Adrenal gland (tissue), 12 donors: ENCODE results near the gene LRRK1. TPM values are rescaled to one million over a fixed set of nuclear protein-coding genes. Genes with fewer than 3 reads are reported as not detected.

Experiments used
- DNase-seq, 7 donors: peaks; one replicate each; pipeline ENCODE4 v3.0.0-alpha.2; 2019 to 2020
- H3K27ac ChIP-seq, 5 donors: fragments of 200-600 bp; sonication (generic) in 4 of 5; 1 replicate in 3 of 5; 2 replicates in 2 of 5; pipeline versions ENCODE4 v1.5.1 to v1.8.0; 2016 to 2020; ENCODE audit warnings: mild to moderate bottlenecking in 1 of 5
- H3K27me3 ChIP-seq: fragments of 200-600 bp; 2 replicates; pipeline ENCODE4 v1.8.0; 2021
- H3K36me3 ChIP-seq, 2 donors: fragments of 200-600 bp; replicated peaks in 1 of 2; 1 replicate in 1 of 2; 2 replicates in 1 of 2; pipeline versions ENCODE4 v1.5.1 to v1.8.0; 2018 to 2022
- H3K4me1 ChIP-seq, 2 donors: fragments of 200-600 bp; replicated peaks in 1 of 2; 1 replicate in 1 of 2; 2 replicates in 1 of 2; pipeline versions ENCODE4 v1.5.1 to v1.8.0; 2018 to 2021
- H3K4me3 ChIP-seq, 4 donors: fragments of 200-600 bp; sonication (generic) in 3 of 4; one replicate each; pipeline ENCODE4 v1.5.1; 2016 to 2018
- H3K9me3 ChIP-seq, 3 donors: fragments of 200-600 bp; sonication (generic) in 1 of 3; replicated peaks in 1 of 3; 1 replicate in 2 of 3; 2 replicates in 1 of 3; pipeline versions ENCODE4 v1.5.1 to v1.8.0; 2016 to 2021
- CTCF ChIP-seq, 6 experiments: fragments of 450-650 bp in 4 of 6; fragments of 200-600 bp in 2 of 6; sonication (generic) in 1 of 6; IDR thresholded peaks; 1 replicate in 5 of 6; 2 replicates in 1 of 6; pipeline versions ENCODE4 v1.5.1 to v1.8.0; 2016 to 2021; ENCODE audit warnings: antibody characterized with exemption in 6 of 6, mild to moderate bottlenecking in 2 of 6, moderate library complexity in 1 of 6
- POLR2A ChIP-seq, 2 donors: fragments of 450-650 bp; IDR thresholded peaks; one replicate each; pipeline ENCODE4 v1.6.1; 2017; ENCODE audit warnings: antibody characterized with exemption in 2 of 2, mild to moderate bottlenecking in 2 of 2, moderate library complexity in 1 of 2
- WGBS, 4 donors: extraction: QIAGEN DNeasy Blood & Tissue Kit in 2 of 4; methylation state at CpG; one replicate each; pipeline versions ENCODE4 v1.1.5 to v1.1.7; 2013 to 2017; 5-methylcytosine and 5-hydroxymethylcytosine counted together
- intact Hi-C, 2 donors: fragments of 100-400 bp; cut with DNase I; formaldehyde crosslinking; loops; one replicate each; pipeline versions ENCODE4 v1.14.1 to v1.15.0; 2022 to 2023
- polyA plus RNA-seq, 3 donors: library from polyadenylated mRNA; stranded (reverse); fragments of 200-250 nt in 2 of 3; fragments of 350-450 nt in 1 of 3; fragmentation: Illumina TruSeq in 1 of 3; extraction: RNeasy Lipid Tissue Mini Kit (QIAGEN cat#74804) in 1 of 3; gene quantifications; one replicate each; pipeline ENCODE4 v1.2.3, GENCODE V29; 2013 to 2014
- total RNA-seq, 9 donors: library from RNA; depleted of rRNA in 4 of 9; stranded (reverse); fragments of >200 nt in 4 of 9; fragments of 120-200 nt in 1 of 9; fragmentation: NEBNext Ultra II Directional in 1 of 9; extraction: Animal tissue kit (Norgen Biotek cat#: 25700) in 1 of 9; gene quantifications; one replicate each; pipeline versions ENCODE4 v1.1.0 to v1.2.4, GENCODE V29; 2013 to 2023
- donor health status: healthy with polysubstance abuse.
- donor health status: Bipolar disorder and iron deficiency.
- donor health status: DM: yes; HTN: yes; CAD: no.
- donor health status: DM: no; HTN: no; CAD: no.
- donor health status: DM: no; HTN: no; CAD: no.
- donor health status: DM: yes; HTN: yes; CAD: no.

Gene LRRK1
- total and polyA plus RNA-seq, 12 donors, result 0.44 to 13.1 (median 7.7) TPM

GRCh38 chr15:101101676-101102075 lies 182.5 kb downstream of the LRRK1 start:
- DNase-seq, result no peak

GRCh38 chr15:101102746-101103145 lies 183.6 kb downstream of the LRRK1 start:
- no peaks in the 10 kb centered on the region for H3K36me3 ChIP-seq
- WGBS, 4 donors, result 71 to 78% (median 75%) methylated on average over 3 to 5 of the region's 5 CpGs
- H3K9me3 ChIP-seq, result no peaks in the 10 kb centered on the region
- intact Hi-C loops, result no loop called here
- no peak overlapping the region for H3K27ac ChIP-seq
- H3K27me3 ChIP-seq, result no peaks in the 10 kb centered on the region
- H3K4me1 ChIP-seq, result no peaks in the 10 kb centered on the region
- TF ChIP-seq CTCF (IDR thresholded peaks at IDR 0.05) (no peak), POLR2A (IDR thresholded peaks at IDR 0.05) (no peak)
- H3K4me3 ChIP-seq, result no peak overlapping the region
- no peak for DNase-seq

More at GRCh38 chr15:101101676-101102075, 182.5 kb downstream of the LRRK1 start:
- TF ChIP-seq CTCF (IDR thresholded peaks at IDR 0.05), result no peak
- no peak for TF ChIP-seq POLR2A (IDR thresholded peaks at IDR 0.05)
- intact Hi-C loops, result no loop called here
- Histone ChIP-seq H3K4me1 (no peaks in the 10 kb centered on the region), H3K36me3 (no peaks in the 10 kb centered on the region), H3K27me3 (no peaks in the 10 kb centered on the region), H3K4me3 (no peak overlapping the region), H3K27ac (no peak overlapping the region), H3K9me3 (no peaks in the 10 kb centered on the region)
- 89 to 97% (median 92%) methylated on average over 2 to 3 of the region's 3 CpGs for WGBS, 4 donors

DNA sequence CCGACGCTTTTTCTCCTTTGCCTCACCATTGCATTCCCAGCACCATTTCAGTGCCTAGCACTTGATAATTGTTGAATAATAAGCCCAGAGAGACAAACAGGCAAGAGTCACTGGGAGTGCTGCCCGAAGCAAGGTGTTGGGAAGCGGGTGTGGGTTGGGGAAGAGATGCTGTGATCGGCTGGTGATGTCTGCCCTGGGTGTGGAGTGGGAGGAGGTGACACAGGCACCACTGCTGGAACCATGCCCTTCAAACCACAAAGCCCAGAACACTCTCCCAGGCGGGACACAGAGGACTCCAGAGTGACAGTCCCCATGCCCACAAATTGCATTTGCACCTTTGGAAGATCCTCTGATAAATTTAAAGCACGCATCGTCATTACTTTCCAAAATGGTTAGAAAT lies 184.4 kb downstream of the LRRK1 start:
- H3K4me3 ChIP-seq, result no peak overlapping the region
- no peaks in the 10 kb centered on the region for H3K9me3 ChIP-seq
- intact Hi-C loops, result no loop called here
- DNase-seq, result no peak
- H3K4me1 ChIP-seq, result no peaks in the 10 kb centered on the region
- 89 to 97% (median 93%) methylated on average over 8 of the region's 8 CpGs for WGBS, 4 donors
- no peaks in the 10 kb centered on the region for H3K27me3 ChIP-seq
- no peaks in the 10 kb centered on the region for H3K36me3 ChIP-seq
- H3K27ac ChIP-seq, result no peak overlapping the region
- no peak for TF ChIP-seq CTCF (IDR thresholded peaks at IDR 0.05)
- TF ChIP-seq POLR2A (IDR thresholded peaks at IDR 0.05), result no peak

DNA sequence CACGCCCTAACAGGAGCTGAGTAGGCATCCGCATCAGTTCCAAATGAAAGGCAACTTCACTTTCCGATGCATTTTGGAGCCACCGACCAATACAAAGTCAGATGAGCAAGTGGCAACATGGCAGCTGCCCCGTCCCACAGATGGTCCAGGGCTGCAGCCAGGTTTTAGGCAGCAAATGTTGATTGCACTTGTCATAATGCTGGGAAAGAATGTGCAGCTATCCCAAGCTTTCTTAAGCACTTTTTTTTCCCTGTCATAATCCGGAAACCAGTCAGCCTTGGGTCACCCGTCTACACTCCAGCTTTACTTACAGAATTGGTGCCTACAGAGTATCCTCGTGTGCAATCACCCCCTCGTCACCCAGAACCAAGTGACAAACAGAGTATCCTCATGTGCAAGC lies 185.0 kb downstream of the LRRK1 start:
- Histone ChIP-seq H3K4me3 (no peak overlapping the region), H3K36me3 (no peaks in the 10 kb centered on the region), H3K27ac (no peak overlapping the region), H3K27me3 (no peaks in the 10 kb centered on the region), H3K4me1 (no peaks in the 10 kb centered on the region), H3K9me3 (no peaks in the 10 kb centered on the region)
- no peak for TF ChIP-seq CTCF (IDR thresholded peaks at IDR 0.05)
- TF ChIP-seq POLR2A (IDR thresholded peaks at IDR 0.05), result no peak
- intact Hi-C loops, result no loop called here
- no peak for DNase-seq
- WGBS, 4 donors, result 90 to 95% (median 92%) methylated on average over 9 of the region's 9 CpGs
